ENCODE measurements around the gene UBE2C. TPM values are rescaled to one million over a fixed set of nuclear protein-coding genes. Genes with fewer than 3 reads are reported as not detected.

Gene UBE2C
- total RNA-seq, 1 experiment from 2014 or later: 249 TPM

- ChIA-PET CTCF (no interaction called here), POLR2A (ENCODE audit: low non-redundant PET) (no interaction called here)
- TF ChIP-seq CTCF (conservative IDR thresholded peaks at IDR 0.05; ENCODE audit: low read depth, low read length) (no peak), EZH2 (IDR thresholded peaks at IDR 0.05; ENCODE audit: borderline replicate concordance, low read depth, low read length, poor library complexity, severe bottlenecking) (no peak)
- H3K4me3 ChIP-seq (ENCODE audit: low read depth, low read length, poor library complexity, severe bottlenecking): no peak overlapping the region
- no peak for DNase-seq (ENCODE audit: low spot score)
- intact Hi-C loops (cut with micrococcal nuclease; ENCODE audit: unreplicated experiment): no loop called here
- BruUV-seq (replicated peaks): no TSS peak
- no peak overlapping the region for H3K27ac ChIP-seq (ENCODE audit: low read depth, low read length, poor library complexity, severe bottlenecking)
- no peaks in the 10 kb centered on the region for H3K27me3 ChIP-seq (replicated peaks; ENCODE audit: insufficient read depth, low read depth, low read length, poor library complexity)
- H3K36me3 ChIP-seq (ENCODE audit: insufficient read depth, low read length, poor library complexity, severe bottlenecking): peaks cover 26% of the 10 kb centered on the region
- H3K9me3 ChIP-seq (ENCODE audit: low read depth, low read length, poor library complexity, severe bottlenecking): no peaks in the 10 kb centered on the region
- no peaks in the 10 kb centered on the region for H3K4me1 ChIP-seq (ENCODE audit: insufficient read depth, low read length, poor library complexity, severe bottlenecking)
Measured at GRCh38 chr20:45843506-45843905, 31.1 kb downstream of the UBE2C start.

GRCh38 chr20:45845452-45845851 lies 33.0 kb downstream of the UBE2C start:
- Histone ChIP-seq H3K27me3 (replicated peaks; ENCODE audit: insufficient read depth, low read depth, low read length, poor library complexity) (no peaks in the 10 kb centered on the region), H3K4me3 (ENCODE audit: low read depth, low read length, poor library complexity, severe bottlenecking) (no peak overlapping the region), H3K36me3 (ENCODE audit: insufficient read depth, low read length, poor library complexity, severe bottlenecking) (peaks cover 26% of the 10 kb centered on the region), H3K9me3 (ENCODE audit: low read depth, low read length, poor library complexity, severe bottlenecking) (no peaks in the 10 kb centered on the region), H3K27ac (ENCODE audit: low read depth, low read length, poor library complexity, severe bottlenecking) (no peak overlapping the region), H3K4me1 (ENCODE audit: insufficient read depth, low read length, poor library complexity, severe bottlenecking) (no peaks in the 10 kb centered on the region)
- DNase-seq (ENCODE audit: low spot score): no peak
- ChIA-PET CTCF (no interaction called here), POLR2A (ENCODE audit: low non-redundant PET) (no interaction called here)
- no TSS peak for BruUV-seq (replicated peaks)
- intact Hi-C loops (cut with micrococcal nuclease; ENCODE audit: unreplicated experiment): no loop called here
- no peak for TF ChIP-seq CTCF (conservative IDR thresholded peaks at IDR 0.05; ENCODE audit: low read depth, low read length)
- no peak for TF ChIP-seq EZH2 (IDR thresholded peaks at IDR 0.05; ENCODE audit: borderline replicate concordance, low read depth, low read length, poor library complexity, severe bottlenecking)

GRCh38 chr20:45848421-45848820 lies 36.0 kb downstream of the UBE2C start:
- TF ChIP-seq EZH2 (IDR thresholded peaks at IDR 0.05; ENCODE audit: borderline replicate concordance, low read depth, low read length, poor library complexity, severe bottlenecking) (no peak), CTCF (conservative IDR thresholded peaks at IDR 0.05; ENCODE audit: low read depth, low read length) (no peak)
- ChIA-PET POLR2A (ENCODE audit: low non-redundant PET) (no interaction called here), CTCF (no interaction called here)
- DNase-seq (ENCODE audit: low spot score): no peak
- H3K36me3 ChIP-seq (ENCODE audit: insufficient read depth, low read length, poor library complexity, severe bottlenecking): peaks cover 14% of the 10 kb centered on the region
- intact Hi-C loops (cut with micrococcal nuclease; ENCODE audit: unreplicated experiment): no loop called here
- no peak overlapping the region for H3K27ac ChIP-seq (ENCODE audit: low read depth, low read length, poor library complexity, severe bottlenecking)
- no peaks in the 10 kb centered on the region for H3K27me3 ChIP-seq (replicated peaks; ENCODE audit: insufficient read depth, low read depth, low read length, poor library complexity)
- BruUV-seq (replicated peaks): no TSS peak
- H3K4me1 ChIP-seq (ENCODE audit: insufficient read depth, low read length, poor library complexity, severe bottlenecking): no peaks in the 10 kb centered on the region
- H3K4me3 ChIP-seq (ENCODE audit: low read depth, low read length, poor library complexity, severe bottlenecking): no peak overlapping the region
- no peaks in the 10 kb centered on the region for H3K9me3 ChIP-seq (ENCODE audit: low read depth, low read length, poor library complexity, severe bottlenecking)

Data from A673 (cell line).